Hematopoietic multipotent progenitor cell treated with erythropoietin and hydrocortisone succinate and interleukin-3 and kit ligand, for 17 days (in vitro differentiated cells): ENCODE data around the gene CRIP3.

Experiments used
- DNase-seq: peaks from one replicate; pipeline ENCODE4 v3.0.0-alpha.2; 2015; ENCODE audit warnings: low spot score

Gene CRIP3

DNA sequence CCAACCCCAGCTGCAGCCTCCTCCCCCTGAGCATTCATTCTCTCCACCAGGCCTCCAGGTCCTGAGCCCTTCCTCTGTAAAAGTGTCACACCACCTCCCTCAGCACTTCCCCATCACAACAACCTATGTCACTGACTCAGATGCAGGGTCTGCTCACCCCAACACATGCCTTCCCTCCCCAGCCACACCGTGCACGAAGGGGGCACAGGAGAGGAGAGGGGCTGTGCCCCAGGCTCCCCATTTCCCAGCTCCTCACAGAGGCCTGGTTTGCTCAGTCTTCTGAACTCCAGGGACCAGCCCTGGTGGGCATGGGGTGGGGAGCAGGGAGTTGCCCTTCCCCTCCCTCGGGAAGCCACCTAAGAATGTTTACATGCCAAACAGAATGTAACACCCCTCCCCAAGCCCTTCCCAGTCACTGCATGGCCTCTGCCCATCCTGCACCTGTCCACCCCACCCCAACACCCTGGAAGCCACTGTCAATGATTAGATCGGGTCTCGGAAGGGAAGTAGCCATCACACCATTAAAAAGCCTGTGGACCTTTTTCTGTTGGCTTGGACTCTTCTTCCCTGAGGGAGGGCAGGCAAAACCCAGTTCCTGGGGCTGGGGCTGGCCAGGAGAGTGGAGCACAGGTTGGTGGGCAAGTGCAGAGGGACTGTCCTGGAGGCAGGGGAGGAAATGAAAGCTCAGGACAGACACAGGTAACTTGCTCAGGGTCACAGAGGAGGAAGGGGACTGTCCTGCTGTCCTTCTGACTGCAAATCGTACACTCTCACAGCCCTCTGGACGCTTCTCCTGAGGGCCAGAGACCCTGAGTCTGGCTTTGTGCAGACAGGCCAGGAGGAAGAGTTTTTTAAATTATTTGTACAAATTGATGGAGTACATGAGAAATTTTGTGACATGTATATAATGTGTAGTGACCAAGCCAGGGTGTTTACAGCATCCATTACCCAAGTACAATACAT lies 20.6 kb downstream of the CRIP3 start:
- DNase-seq = no peak

DNA sequence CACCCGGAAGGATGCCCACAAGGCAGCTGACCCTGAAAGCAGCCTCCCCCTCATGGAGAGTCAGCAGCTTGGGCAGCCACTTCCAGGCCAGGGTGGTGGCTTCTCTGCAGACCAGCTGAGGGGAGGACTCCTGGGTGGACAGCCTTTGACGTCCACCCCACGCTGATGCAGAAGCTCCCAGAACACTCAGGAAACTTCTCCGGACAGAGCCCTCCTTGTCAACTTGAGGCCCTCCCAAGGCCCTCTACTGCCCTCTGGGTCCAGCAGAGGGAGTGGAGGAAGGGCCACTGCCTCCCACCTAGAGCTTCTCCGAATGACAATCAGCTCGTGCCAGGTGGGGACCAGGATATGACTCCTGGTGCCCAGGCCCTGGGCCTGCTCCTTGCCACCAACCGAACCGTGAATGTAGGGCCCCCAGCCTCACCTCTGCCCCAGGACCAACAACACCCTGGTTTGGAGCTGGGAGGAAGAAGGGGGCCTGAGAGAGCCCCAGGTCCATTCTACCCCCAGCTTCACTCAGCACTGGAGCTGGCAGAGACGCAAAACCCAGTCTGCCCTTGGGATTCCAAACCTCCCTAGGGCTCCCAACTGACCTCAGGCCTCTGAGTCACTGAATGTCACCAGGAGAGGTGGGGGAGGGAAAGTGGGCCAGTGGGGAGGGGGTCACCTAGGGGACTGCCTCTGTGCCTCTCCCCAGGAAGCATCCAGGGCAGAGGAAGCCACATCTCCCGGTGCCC lies 21.5 kb downstream of the CRIP3 start:
- no peak for DNase-seq

- DNase-seq = no peak
Observed at GRCh38 chr6:43286456-43286979, 22.1 kb downstream of the CRIP3 start.

GRCh38 chr6:43285832-43286231 lies 22.8 kb downstream of the CRIP3 start:
- DNase-seq = no peak

- no peak for DNase-seq
Observed at GRCh38 chr6:43284991-43285781, 23.4 kb downstream of the CRIP3 start.

- DNase-seq = no peak
Observed at GRCh38 chr6:43283905-43284304, 24.7 kb downstream of the CRIP3 start.

DNA sequence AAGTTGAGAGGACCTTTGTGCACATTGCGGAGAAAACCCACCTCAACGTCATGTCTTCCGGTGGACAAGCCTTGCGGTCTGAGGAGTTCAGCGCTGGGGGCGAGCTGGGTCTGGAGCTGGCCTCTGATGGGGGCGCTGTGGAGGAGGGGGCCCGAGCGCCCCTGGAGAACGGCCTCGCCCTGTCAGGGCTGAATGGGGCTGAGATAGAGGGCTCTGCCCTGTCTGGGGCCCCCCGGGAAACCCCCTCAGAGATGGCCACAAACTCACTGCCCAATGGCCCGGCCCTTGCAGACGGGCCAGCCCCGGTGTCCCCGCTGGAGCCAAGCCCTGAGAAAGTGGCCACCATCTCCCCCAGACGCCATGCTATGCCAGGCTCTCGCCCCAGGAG lies 25.1 kb downstream of the CRIP3 start:
- DNase-seq = no peak

DNA sequence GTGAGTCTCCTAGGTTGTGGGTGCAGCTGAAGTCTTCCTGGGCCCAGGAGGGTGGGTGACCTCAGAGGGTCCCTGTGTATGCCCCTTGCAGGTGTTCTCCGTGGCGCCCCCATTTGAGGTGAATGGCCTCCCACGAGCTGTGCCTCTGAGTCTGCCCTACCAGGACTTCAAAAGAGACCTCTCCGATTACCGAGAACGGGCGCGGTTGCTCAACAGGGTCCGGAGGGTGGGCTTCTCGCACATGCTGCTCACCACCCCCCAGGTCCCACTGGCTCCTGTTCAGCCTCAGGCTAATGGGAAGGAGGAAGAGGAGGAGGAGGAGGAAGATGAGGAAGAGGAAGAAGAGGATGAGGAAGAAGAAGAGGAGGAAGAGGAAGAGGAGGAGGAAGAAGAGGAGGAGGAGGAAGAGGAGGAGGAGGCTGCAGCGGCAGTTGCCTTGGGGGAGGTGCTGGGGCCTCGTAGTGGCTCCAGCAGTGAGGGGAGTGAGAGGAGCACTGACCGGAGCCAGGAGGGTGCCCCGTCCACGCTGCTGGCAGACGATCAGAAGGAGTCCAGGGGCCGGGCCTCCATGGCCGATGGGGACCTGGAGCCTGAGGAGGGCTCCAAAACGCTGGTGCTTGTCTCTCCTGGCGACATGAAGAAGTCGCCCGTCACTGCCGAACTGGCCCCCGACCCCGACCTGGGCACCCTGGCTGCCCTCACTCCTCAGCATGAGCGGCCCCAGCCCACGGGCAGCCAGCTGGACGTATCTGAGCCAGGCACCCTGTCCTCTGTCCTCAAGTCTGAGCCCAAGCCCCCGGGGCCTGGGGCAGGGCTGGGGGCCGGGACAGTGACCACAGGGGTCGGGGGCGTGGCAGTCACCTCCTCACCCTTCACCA lies 25.8 kb downstream of the CRIP3 start:
- DNase-seq = no peak

GRCh38 chr6:43282060-43282459 lies 26.6 kb downstream of the CRIP3 start:
- no peak for DNase-seq

GRCh38 chr6:43280234-43280633 lies 28.4 kb downstream of the CRIP3 start:
- DNase-seq = no peak

DNA sequence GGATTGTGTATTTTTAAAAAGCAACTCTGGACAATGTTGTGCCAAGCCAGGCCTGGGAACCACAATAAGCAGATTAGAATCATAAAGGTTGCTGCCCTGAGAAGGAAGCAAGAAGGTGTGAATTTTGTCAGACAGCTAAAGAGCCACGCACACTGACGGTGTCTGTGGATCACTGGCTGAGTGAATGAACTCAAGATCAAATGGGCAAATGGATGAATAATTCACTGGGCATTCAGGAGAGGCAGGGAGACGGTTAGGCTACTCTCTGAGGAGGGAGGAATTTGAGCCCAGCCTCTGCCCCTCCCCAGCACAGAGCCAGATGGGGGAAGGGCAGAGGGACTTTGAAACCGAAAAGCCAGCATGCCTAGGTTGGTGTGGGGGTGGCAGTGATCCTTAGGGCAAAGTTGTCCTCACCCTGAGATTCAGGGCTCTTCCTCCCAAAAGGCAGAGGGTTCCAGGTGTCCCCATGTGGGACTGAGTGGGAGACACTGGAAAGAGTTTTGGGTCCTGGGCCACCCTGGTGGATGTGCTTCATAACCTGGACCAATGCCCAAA lies 30.0 kb downstream of the CRIP3 start:
- DNase-seq = no peak

DNA sequence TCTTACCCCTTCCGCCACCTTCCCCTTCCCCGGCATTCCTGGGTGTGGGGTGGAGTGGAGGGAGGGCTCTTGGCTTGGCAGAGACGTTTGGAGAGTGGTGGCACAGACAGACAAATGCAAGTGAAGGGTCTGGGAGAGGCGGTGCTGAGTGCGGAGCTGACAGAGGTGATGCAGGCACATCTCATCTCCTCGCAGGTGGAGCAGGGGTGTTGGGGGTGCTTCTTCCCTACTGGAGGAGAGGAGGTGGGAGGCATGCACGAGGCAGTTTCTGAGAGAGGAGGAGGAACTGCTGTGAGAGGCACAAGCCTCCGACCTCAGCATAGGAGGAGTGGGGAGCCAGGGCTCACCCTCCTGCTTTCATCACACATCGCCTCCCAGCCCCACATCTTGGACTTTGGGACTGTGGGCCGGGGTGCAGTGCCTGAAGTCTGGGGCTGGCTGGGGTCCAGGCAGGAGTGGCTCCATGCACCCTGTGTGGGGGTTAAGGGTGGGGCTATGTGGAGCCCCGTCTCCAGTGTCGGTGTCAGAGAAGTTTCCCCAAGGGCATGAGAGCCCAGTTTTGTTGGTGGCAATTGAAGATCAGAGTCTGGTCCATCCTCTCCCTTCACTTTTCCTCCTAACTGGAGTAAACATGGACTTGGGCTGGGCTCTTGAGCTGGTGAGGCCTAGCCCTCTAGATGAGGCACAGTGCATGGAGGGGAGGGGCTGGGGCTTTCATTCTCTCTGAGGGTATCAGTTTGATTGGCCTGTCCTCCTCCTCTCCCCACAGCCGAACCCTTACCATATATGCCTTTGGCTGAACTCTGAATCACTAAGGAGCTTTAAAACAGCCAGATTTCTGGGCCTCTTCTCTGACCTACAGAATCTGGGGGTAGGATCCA lies 30.7 kb downstream of the CRIP3 start:
- DNase-seq = no peak

DNA sequence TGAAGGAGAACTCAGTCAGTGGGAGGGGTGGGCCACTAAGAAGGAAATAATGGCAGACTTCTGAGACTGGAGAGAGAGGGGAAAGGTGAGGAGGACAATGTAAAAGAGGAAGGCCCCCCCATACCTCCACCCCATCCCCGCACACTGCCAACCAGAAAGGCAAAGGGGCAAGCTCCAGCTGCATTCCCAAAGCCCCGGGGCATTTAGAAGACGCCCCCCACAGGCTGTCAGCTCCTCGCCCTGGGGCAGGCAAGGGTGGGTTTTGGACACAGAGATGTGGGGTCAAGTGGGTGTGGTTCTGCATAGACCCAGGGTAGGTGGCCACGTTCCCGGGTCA lies 31.4 kb downstream of the CRIP3 start:
- no peak for DNase-seq

DNA sequence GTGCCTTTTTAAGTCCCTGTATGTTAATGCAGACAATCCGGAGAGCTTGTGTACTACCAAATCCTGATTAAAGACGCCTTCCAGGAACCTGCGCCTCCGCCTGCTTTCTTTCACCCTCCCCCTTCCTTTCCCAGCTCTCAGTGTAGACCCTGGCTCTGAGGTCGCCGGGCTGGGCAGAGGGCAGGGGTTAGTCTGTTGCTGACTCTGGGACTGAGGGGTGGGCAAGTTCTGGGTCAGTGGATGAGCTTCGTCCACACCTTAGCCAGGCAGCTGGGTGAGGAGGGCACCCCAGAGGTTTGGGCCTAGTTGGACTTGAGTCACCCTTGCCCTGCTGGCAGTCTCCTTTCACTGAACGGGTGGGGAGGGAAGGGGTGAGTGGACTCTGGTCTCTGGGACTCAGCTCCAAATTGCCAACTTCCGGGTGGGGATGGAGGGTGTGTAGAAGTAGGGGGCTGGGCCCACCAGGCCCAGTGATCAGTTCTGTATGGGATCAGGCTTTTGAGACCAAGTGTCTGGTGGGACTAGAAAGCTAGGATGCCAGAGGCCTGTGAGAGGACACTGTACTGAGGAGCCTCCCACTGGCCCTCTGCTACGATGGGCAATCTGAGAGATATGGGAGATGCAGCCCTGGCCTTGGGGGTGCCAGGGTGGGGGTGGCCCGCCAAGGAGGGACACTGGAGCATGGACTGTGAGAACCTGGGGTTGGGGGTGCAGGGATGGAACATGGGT lies 31.9 kb downstream of the CRIP3 start:
- DNase-seq = no peak

GRCh38 chr6:43275801-43276576 lies 32.6 kb downstream of the CRIP3 start:
- no peak for DNase-seq

GRCh38 chr6:43274916-43275597 lies 33.6 kb downstream of the CRIP3 start:
- DNase-seq = no peak

GRCh38 chr6:43274127-43274915 lies 34.3 kb downstream of the CRIP3 start:
- DNase-seq = no peak
